Measurements from ENCODE around the gene TBX15.

TBX15 gene

GRCh38 chr1:118992868-118993699 lies 4.9 kb upstream of the TBX15 start:
- CTCF ChIA-PET: interaction anchor here (0.6 kb wide), 1 partner anchor 916 kb away, joined by 3 read pairs; no protein-coding TSS in a partner anchor

GRCh38 chr1:118992237-118992825 lies 4.2 kb upstream of the TBX15 start:
- TF ChIP-seq NFRKB (IDR thresholded peaks at IDR 0.05) (no peak), CTBP1 (IDR thresholded peaks at IDR 0.05; ENCODE audit: borderline replicate concordance) (no peak)
- POLR2A ChIA-PET: no interaction called here
- CTCF ChIA-PET: no interaction called here
- no peak for DNase-seq (ENCODE audit: extremely low spot score)

More at GRCh38 chr1:118992868-118993699, 4.9 kb upstream of the TBX15 start:
- DNase-seq (ENCODE audit: extremely low spot score): no peak
- TF ChIP-seq PKNOX1 (IDR thresholded peaks at IDR 0.05) (no peak), ZNF384 (IDR thresholded peaks at IDR 0.05) (no peak), NFRKB (IDR thresholded peaks at IDR 0.05) (no peak), SP1 (IDR thresholded peaks at IDR 0.05) (no peak), FOXM1 (IDR thresholded peaks at IDR 0.05; ENCODE audit: borderline replicate concordance) (no peak), ELF4 (IDR thresholded peaks at IDR 0.05) (no peak), SUZ12 (IDR thresholded peaks at IDR 0.05) (no peak), ARNT (IDR thresholded peaks at IDR 0.05) (no peak), FOXA1 (IDR thresholded peaks at IDR 0.05) (no peak), TARDBP (IDR thresholded peaks at IDR 0.05) (no peak), CTBP1 (IDR thresholded peaks at IDR 0.05; ENCODE audit: borderline replicate concordance) (no peak), FOXK2 (IDR thresholded peaks at IDR 0.05) (no peak), HDGF (IDR thresholded peaks at IDR 0.05; ENCODE audit: borderline replicate concordance) (no peak), LEF1 (IDR thresholded peaks at IDR 0.05; ENCODE audit: borderline replicate concordance) (no peak)
- POLR2A ChIA-PET: no interaction called here

GRCh38 chr1:118991448-118991847 lies 3.3 kb upstream of the TBX15 start:
- POLR2A ChIA-PET: no interaction called here
- no peak for TF ChIP-seq FOXM1 (IDR thresholded peaks at IDR 0.05; ENCODE audit: borderline replicate concordance)
- TF ChIP-seq FOXK2 (IDR thresholded peaks at IDR 0.05): no peak
- no peak for TF ChIP-seq ARNT (IDR thresholded peaks at IDR 0.05)
- no peak for TF ChIP-seq SP1 (IDR thresholded peaks at IDR 0.05)
- TF ChIP-seq BHLHE40 (IDR thresholded peaks at IDR 0.05; ENCODE audit: borderline replicate concordance): no peak
- CTCF ChIA-PET: no interaction called here
- no peak for DNase-seq (ENCODE audit: extremely low spot score)

- no peak for DNase-seq (ENCODE audit: extremely low spot score)
- ChIA-PET POLR2A (no interaction called here), CTCF (no interaction called here)
- TF ChIP-seq CTBP1 (IDR thresholded peaks at IDR 0.05; ENCODE audit: borderline replicate concordance) (no peak), ELF4 (IDR thresholded peaks at IDR 0.05) (no peak), TARDBP (IDR thresholded peaks at IDR 0.05) (no peak), FOXM1 (IDR thresholded peaks at IDR 0.05; ENCODE audit: borderline replicate concordance) (no peak), PKNOX1 (IDR thresholded peaks at IDR 0.05) (no peak), FOXA1 (IDR thresholded peaks at IDR 0.05) (no peak), ZNF384 (IDR thresholded peaks at IDR 0.05) (no peak), ARNT (IDR thresholded peaks at IDR 0.05) (no peak), NFRKB (IDR thresholded peaks at IDR 0.05) (no peak), SP1 (IDR thresholded peaks at IDR 0.05) (no peak), BHLHE40 (IDR thresholded peaks at IDR 0.05; ENCODE audit: borderline replicate concordance) (no peak)
Observed at GRCh38 chr1:118990513-118991152, 2.5 kb upstream of the TBX15 start.

- ChIA-PET CTCF (no interaction called here), POLR2A (no interaction called here)
- TF ChIP-seq PKNOX1 (IDR thresholded peaks at IDR 0.05): no peak
- no peak for TF ChIP-seq NFRKB (IDR thresholded peaks at IDR 0.05)
- TF ChIP-seq FOXA1 (IDR thresholded peaks at IDR 0.05): no peak
- no peak for TF ChIP-seq FOXK2 (IDR thresholded peaks at IDR 0.05)
- TF ChIP-seq BHLHE40 (IDR thresholded peaks at IDR 0.05; ENCODE audit: borderline replicate concordance): no peak
- no peak for TF ChIP-seq SP1 (IDR thresholded peaks at IDR 0.05)
- TF ChIP-seq HDGF (IDR thresholded peaks at IDR 0.05; ENCODE audit: borderline replicate concordance): no peak
- TF ChIP-seq ARNT (IDR thresholded peaks at IDR 0.05): no peak
- no peak for TF ChIP-seq ELF4 (IDR thresholded peaks at IDR 0.05)
- TF ChIP-seq L3MBTL2 (conservative IDR thresholded peaks at IDR 0.05): no peak
- no peak for TF ChIP-seq TARDBP (IDR thresholded peaks at IDR 0.05)
- TF ChIP-seq FOXM1 (IDR thresholded peaks at IDR 0.05; ENCODE audit: borderline replicate concordance): no peak
- no peak for TF ChIP-seq LEF1 (IDR thresholded peaks at IDR 0.05; ENCODE audit: borderline replicate concordance)
- no peak for TF ChIP-seq SUZ12 (IDR thresholded peaks at IDR 0.05)
- no peak for TF ChIP-seq ZNF384 (IDR thresholded peaks at IDR 0.05)
- DNase-seq (ENCODE audit: extremely low spot score): no peak
Observed at GRCh38 chr1:118989878-118990378, 1.8 kb upstream of the TBX15 start.
